ENCODE data around the gene HORMAD2. TPM values are rescaled to one million over a fixed set of nuclear protein-coding genes. Genes with fewer than 3 reads are reported as not detected.
A peak's percentile ranks its signal among the peaks of the same experiment; 100 is the strongest.

The HORMAD2 gene
- total and polyA plus RNA-seq, 4 donors, result 0.02 to 0.46 TPM; not detected in 2

DNA sequence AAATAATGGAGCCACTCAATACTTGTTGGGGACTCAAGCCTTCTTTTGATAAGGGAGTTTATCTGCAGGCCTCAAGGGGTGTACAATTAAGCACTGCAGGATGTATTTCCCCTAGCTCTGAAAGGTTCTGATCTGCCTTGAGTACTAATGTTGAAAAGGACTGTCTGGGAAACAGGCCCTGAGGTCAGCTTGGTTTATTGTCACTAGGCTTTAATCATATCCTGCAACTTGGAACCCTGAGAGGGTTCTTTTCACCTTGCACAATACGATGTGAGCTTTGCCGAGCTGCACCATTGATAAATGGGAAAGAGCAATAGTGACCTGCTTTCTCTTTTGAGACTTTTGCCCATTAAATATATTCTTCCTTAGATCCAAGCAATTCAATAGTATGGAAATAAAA, 31.6 kb upstream of the HORMAD2 start:
- TF ChIP-seq CTCF (IDR thresholded peaks at IDR 0.05; ENCODE audit: control extremely low read depth, extremely low read depth), result no peak
- Histone ChIP-seq H3K27me3 (ENCODE audit: control insufficient read depth in 3 of 3, insufficient read depth in 3 of 3, low read length in 2 of 3) (no peaks in the 10 kb centered on the region), H3K9ac (ENCODE audit: insufficient read depth in 1 of 2, low read length in 2 of 2) (no peak overlapping the region), H3K27ac (ENCODE audit: low read depth in 1 of 2, low read length in 1 of 2) (no peak overlapping the region), H3K9me3 (ENCODE audit: control insufficient read depth in 4 of 4, insufficient read depth in 3 of 4, low read length in 3 of 4) (no peaks in the 10 kb centered on the region), H3K4me3 (no peak overlapping the region), H3K4me1 (ENCODE audit: control insufficient read depth in 5 of 5, insufficient read depth in 5 of 5, low read length in 5 of 5) (peaks cover 0 to 8% (median 0%) of the 10 kb centered on the region in 5 donors), H3K36me3 (ENCODE audit: control insufficient read depth in 4 of 4, insufficient read depth in 4 of 4, low read length in 4 of 4) (no peaks in the 10 kb centered on the region)
- 73 to 83% methylated on average over 2 of the region's 2 CpGs for WGBS, 2 donors
- ATAC-seq (ENCODE audit: insufficient read depth, low FRiP score) (no peak), DNase-seq (no peak)

DNA sequence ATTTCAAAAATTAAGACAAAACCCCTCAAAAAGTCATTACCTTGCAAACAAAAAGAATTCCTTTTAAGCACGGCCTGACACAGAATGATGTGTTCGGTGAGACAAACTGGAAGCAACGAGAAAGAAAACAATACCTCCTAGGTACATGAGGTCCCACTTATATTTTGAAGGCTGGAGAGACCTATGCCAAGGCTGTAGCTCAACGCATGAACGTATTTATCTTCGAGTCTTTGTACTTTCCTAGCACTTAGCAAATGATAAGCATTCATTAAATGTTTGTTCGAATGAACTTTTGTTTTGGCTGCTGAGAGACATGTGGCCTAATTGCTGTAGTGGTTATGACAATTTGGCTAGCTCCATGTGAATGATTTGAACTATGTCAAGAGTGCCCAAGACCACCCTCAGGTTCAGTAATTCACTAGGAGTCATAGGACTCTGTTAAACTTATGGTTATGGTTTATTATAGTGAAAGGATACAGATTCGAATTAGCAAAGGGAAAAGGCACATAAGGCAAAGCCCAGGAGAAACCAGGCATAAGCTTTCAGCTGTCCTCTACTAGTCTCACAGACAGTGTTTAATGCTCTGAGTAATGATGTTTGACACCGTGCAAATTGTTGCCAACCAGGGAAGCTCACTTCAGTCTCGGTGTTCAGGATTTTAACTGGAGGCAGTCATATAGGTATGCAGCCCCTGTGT, 26.0 kb upstream of the HORMAD2 start:
- no peaks in the 10 kb centered on the region for H3K27me3 ChIP-seq (ENCODE audit: control insufficient read depth in 3 of 3, insufficient read depth in 3 of 3, low read length in 2 of 3)
- H3K9ac ChIP-seq (ENCODE audit: insufficient read depth in 1 of 2, low read length in 2 of 2), result no peak overlapping the region
- no peak for TF ChIP-seq CTCF (IDR thresholded peaks at IDR 0.05; ENCODE audit: control extremely low read depth, extremely low read depth)
- H3K36me3 ChIP-seq (ENCODE audit: control insufficient read depth in 4 of 4, insufficient read depth in 4 of 4, low read length in 4 of 4), result no peaks in the 10 kb centered on the region
- H3K4me3 ChIP-seq, result no peak overlapping the region
- H3K27ac ChIP-seq (ENCODE audit: low read depth in 1 of 2, low read length in 1 of 2), result no peak overlapping the region
- no peaks in the 10 kb centered on the region for H3K4me1 ChIP-seq (ENCODE audit: control insufficient read depth in 5 of 5, insufficient read depth in 5 of 5, low read length in 5 of 5)
- 74 to 85% methylated on average over 10 of the region's 10 CpGs for WGBS, 2 donors
- DNase-seq, result no peak
- no peaks in the 10 kb centered on the region for H3K9me3 ChIP-seq (ENCODE audit: control insufficient read depth in 4 of 4, insufficient read depth in 3 of 4, low read length in 3 of 4)
- ATAC-seq (ENCODE audit: insufficient read depth, low FRiP score), result no peak

GRCh38 chr22:30054764-30055069, 25.5 kb upstream of the HORMAD2 start:
- no peaks in the 10 kb centered on the region for H3K36me3 ChIP-seq (ENCODE audit: control insufficient read depth in 4 of 4, insufficient read depth in 4 of 4, low read length in 4 of 4)
- no peak for DNase-seq
- no peaks in the 10 kb centered on the region for H3K27me3 ChIP-seq (ENCODE audit: control insufficient read depth in 3 of 3, insufficient read depth in 3 of 3, low read length in 2 of 3)
- H3K27ac ChIP-seq (ENCODE audit: low read depth in 1 of 2, low read length in 1 of 2), result no peak overlapping the region
- H3K9ac ChIP-seq (ENCODE audit: insufficient read depth in 1 of 2, low read length in 2 of 2), result peak overlapping the region in 1 of 2 donors; percentile 8
- no peak overlapping the region for H3K4me3 ChIP-seq
- no peak for TF ChIP-seq CTCF (IDR thresholded peaks at IDR 0.05; ENCODE audit: control extremely low read depth, extremely low read depth)
- ATAC-seq (ENCODE audit: insufficient read depth, low FRiP score), result no peak
- no peaks in the 10 kb centered on the region for H3K9me3 ChIP-seq (ENCODE audit: control insufficient read depth in 4 of 4, insufficient read depth in 3 of 4, low read length in 3 of 4)
- H3K4me1 ChIP-seq (ENCODE audit: control insufficient read depth in 5 of 5, insufficient read depth in 5 of 5, low read length in 5 of 5), result no peaks in the 10 kb centered on the region

- 72 to 97% methylated on average over 1 of the region's 1 CpG for WGBS, 2 donors
- H3K4me3 ChIP-seq, result no peak overlapping the region
- no peak for ATAC-seq (ENCODE audit: insufficient read depth, low FRiP score)
- H3K9me3 ChIP-seq (ENCODE audit: control insufficient read depth in 4 of 4, insufficient read depth in 3 of 4, low read length in 3 of 4), result no peaks in the 10 kb centered on the region
- no peak overlapping the region for H3K27ac ChIP-seq (ENCODE audit: low read depth in 1 of 2, low read length in 1 of 2)
- H3K27me3 ChIP-seq (ENCODE audit: control insufficient read depth in 3 of 3, insufficient read depth in 3 of 3, low read length in 2 of 3), result no peaks in the 10 kb centered on the region
- no peaks in the 10 kb centered on the region for H3K36me3 ChIP-seq (ENCODE audit: control insufficient read depth in 4 of 4, insufficient read depth in 4 of 4, low read length in 4 of 4)
- TF ChIP-seq CTCF (IDR thresholded peaks at IDR 0.05; ENCODE audit: control extremely low read depth, extremely low read depth), result no peak
- DNase-seq, result peak in 1 of 3 donors; percentile 40
- H3K4me1 ChIP-seq (ENCODE audit: control insufficient read depth in 5 of 5, insufficient read depth in 5 of 5, low read length in 5 of 5), result no peaks in the 10 kb centered on the region
- no peak overlapping the region for H3K9ac ChIP-seq (ENCODE audit: insufficient read depth in 1 of 2, low read length in 2 of 2)
Observed at GRCh38 chr22:30056015-30056414, 24.2 kb upstream of the HORMAD2 start.
